Measurements from ENCODE around the gene TGIF2. TPM values are rescaled to one million over a fixed set of nuclear protein-coding genes. Genes with fewer than 3 reads are reported as not detected.

TGIF2 gene
- total and polyA plus RNA-seq, 2 of the 13 experiments (the other 11 are each of a cell fraction or from before 2014, with no cell fraction given) = 41.3 to 53.9 TPM

DNA sequence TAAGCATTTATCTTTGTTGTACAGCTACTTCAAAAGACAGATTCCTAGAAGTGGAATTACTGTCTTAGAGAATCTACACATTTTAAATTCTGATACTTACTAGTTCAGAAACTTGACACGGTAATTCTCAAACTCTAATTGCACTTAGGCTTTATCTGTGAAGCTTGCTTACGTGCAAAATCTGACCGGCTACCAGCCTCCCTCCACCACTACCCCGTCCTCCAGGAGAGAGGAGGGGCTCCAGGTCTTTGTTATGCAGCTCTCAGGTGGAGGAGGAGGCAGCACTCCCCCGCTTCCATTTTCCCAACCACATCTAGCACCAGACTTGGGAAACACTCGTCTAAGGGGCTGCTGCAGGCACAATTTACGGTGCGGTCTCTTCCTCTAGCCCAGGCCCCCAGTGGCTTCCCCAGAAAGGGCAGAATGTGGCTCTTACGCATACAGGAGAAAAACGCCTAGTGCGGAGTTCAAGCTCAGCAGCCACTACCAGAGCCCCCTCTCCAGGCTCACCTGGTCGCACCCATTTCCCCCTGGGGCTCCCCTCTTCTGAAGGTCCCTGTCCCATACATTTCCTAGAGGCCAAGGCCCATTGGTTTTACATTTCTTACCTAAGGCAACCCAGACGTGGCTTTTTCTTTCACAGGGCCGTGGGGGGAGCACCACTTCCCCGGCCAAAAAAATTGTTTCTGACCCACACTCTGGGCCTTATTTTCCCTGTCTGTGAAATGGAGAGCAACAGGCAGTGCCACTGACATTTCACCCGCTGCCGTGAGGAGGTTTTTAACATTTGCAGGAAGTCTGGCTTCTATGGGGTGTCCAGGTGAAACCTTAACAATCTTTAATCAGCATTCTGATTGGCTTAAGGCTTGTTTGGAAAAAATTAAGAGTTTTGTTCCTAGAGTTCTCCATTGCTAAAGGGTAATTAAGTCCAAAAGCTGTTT is 1.6 kb upstream of the TGIF2 start (continued):
- TF ChIP-seq, protein P1, sequence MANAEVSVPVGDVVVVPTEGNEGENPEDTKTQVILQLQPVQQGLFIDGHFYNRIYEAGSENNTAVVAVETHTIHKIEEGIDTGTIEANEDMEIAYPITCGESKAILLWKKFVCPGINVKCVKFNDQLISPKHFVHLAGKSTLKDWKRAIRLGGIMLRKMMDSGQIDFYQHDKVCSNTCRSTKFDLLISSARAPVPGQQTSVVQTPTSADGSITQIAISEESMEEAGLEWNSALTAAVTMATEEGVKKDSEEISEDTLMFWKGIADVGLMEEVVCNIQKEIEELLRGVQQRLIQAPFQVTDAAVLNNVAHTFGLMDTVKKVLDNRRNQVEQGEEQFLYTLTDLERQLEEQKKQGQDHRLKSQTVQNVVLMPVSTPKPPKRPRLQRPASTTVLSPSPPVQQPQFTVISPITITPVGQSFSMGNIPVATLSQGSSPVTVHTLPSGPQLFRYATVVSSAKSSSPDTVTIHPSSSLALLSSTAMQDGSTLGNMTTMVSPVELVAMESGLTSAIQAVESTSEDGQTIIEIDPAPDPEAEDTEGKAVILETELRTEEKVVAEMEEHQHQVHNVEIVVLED (CRISPR knock-in tag; IDR thresholded peaks at IDR 0.05; ENCODE audit: borderline replicate concordance) = 0 out of 2 replicates have a peak, but pooled peaks have one; percentile 12
- TF ChIP-seq, protein P2, sequence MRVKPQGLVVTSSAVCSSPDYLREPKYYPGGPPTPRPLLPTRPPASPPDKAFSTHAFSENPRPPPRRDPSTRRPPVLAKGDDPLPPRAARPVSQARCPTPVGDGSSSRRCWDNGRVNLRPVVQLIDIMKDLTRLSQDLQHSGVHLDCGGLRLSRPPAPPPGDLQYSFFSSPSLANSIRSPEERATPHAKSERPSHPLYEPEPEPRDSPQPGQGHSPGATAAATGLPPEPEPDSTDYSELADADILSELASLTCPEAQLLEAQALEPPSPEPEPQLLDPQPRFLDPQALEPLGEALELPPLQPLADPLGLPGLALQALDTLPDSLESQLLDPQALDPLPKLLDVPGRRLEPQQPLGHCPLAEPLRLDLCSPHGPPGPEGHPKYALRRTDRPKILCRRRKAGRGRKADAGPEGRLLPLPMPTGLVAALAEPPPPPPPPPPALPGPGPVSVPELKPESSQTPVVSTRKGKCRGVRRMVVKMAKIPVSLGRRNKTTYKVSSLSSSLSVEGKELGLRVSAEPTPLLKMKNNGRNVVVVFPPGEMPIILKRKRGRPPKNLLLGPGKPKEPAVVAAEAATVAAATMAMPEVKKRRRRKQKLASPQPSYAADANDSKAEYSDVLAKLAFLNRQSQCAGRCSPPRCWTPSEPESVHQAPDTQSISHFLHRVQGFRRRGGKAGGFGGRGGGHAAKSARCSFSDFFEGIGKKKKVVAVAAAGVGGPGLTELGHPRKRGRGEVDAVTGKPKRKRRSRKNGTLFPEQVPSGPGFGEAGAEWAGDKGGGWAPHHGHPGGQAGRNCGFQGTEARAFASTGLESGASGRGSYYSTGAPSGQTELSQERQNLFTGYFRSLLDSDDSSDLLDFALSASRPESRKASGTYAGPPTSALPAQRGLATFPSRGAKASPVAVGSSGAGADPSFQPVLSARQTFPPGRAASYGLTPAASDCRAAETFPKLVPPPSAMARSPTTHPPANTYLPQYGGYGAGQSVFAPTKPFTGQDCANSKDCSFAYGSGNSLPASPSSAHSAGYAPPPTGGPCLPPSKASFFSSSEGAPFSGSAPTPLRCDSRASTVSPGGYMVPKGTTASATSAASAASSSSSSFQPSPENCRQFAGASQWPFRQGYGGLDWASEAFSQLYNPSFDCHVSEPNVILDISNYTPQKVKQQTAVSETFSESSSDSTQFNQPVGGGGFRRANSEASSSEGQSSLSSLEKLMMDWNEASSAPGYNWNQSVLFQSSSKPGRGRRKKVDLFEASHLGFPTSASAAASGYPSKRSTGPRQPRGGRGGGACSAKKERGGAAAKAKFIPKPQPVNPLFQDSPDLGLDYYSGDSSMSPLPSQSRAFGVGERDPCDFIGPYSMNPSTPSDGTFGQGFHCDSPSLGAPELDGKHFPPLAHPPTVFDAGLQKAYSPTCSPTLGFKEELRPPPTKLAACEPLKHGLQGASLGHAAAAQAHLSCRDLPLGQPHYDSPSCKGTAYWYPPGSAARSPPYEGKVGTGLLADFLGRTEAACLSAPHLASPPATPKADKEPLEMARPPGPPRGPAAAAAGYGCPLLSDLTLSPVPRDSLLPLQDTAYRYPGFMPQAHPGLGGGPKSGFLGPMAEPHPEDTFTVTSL (CRISPR knock-in tag; IDR thresholded peaks at IDR 0.05; ENCODE audit: borderline replicate concordance) = no peak
- no peak for TF ChIP-seq HDAC1 (CRISPR knock-in tag; IDR thresholded peaks at IDR 0.05)
- TF ChIP-seq, protein P3, sequence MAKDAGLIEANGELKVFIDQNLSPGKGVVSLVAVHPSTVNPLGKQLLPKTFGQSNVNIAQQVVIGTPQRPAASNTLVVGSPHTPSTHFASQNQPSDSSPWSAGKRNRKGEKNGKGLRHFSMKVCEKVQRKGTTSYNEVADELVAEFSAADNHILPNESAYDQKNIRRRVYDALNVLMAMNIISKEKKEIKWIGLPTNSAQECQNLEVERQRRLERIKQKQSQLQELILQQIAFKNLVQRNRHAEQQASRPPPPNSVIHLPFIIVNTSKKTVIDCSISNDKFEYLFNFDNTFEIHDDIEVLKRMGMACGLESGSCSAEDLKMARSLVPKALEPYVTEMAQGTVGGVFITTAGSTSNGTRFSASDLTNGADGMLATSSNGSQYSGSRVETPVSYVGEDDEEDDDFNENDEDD (CRISPR knock-in tag; IDR thresholded peaks at IDR 0.05; ENCODE audit: borderline replicate concordance) = 0 out of 2 replicates have a peak, but pooled peaks have one; percentile 17
- no peak for TF ChIP-seq ZC3H4 (CRISPR knock-in tag; IDR thresholded peaks at IDR 0.05; ENCODE audit: borderline replicate concordance)
- TF ChIP-seq, protein P4, sequence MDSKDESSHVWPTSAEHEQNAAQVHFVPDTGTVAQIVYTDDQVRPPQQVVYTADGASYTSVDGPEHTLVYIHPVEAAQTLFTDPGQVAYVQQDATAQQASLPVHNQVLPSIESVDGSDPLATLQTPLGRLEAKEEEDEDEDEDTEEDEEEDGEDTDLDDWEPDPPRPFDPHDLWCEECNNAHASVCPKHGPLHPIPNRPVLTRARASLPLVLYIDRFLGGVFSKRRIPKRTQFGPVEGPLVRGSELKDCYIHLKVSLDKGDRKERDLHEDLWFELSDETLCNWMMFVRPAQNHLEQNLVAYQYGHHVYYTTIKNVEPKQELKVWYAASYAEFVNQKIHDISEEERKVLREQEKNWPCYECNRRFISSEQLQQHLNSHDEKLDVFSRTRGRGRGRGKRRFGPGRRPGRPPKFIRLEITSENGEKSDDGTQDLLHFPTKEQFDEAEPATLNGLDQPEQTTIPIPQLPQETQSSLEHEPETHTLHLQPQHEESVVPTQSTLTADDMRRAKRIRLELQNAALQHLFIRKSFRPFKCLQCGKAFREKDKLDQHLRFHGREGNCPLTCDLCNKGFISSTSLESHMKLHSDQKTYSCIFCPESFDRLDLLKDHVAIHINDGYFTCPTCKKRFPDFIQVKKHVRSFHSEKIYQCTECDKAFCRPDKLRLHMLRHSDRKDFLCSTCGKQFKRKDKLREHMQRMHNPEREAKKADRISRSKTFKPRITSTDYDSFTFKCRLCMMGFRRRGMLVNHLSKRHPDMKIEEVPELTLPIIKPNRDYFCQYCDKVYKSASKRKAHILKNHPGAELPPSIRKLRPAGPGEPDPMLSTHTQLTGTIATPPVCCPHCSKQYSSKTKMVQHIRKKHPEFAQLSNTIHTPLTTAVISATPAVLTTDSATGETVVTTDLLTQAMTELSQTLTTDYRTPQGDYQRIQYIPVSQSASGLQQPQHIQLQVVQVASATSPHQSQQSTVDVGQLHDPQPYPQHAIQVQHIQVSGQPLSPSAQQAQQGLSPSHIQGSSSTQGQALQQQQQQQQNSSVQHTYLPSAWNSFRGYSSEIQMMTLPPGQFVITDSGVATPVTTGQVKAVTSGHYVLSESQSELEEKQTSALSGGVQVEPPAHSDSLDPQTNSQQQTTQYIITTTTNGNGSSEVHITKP (CRISPR knock-in tag; IDR thresholded peaks at IDR 0.05; ENCODE audit: low read depth) = peak; percentile 67; the same call in 1 of the 2 replicates
- TF ChIP-seq, protein P5, sequence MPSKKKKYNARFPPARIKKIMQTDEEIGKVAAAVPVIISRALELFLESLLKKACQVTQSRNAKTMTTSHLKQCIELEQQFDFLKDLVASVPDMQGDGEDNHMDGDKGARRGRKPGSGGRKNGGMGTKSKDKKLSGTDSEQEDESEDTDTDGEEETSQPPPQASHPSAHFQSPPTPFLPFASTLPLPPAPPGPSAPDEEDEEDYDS (CRISPR knock-in tag; IDR thresholded peaks at IDR 0.05) = peak; percentile 52; the same call in 1 of the 2 replicates
- TF ChIP-seq ZNF713 (CRISPR knock-in tag; IDR thresholded peaks at IDR 0.05) = 0 out of 2 replicates have a peak, but pooled peaks have one; percentile 26
- TF ChIP-seq, protein P6, sequence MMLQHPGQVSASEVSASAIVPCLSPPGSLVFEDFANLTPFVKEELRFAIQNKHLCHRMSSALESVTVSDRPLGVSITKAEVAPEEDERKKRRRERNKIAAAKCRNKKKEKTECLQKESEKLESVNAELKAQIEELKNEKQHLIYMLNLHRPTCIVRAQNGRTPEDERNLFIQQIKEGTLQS (CRISPR knock-in tag; IDR thresholded peaks at IDR 0.05) = no peak
- no peak for TF ChIP-seq AKAP8 (CRISPR knock-in tag; IDR thresholded peaks at IDR 0.05)
- TF ChIP-seq GABPA (IDR thresholded peaks at IDR 0.05; ENCODE audit: low read depth, low read length) = no peak
- TF ChIP-seq GABPA (CRISPR knock-in tag; IDR thresholded peaks at IDR 0.05; ENCODE audit: low read depth) = peak; percentile 47
- TF ChIP-seq ZZZ3 (CRISPR knock-in tag; IDR thresholded peaks at IDR 0.05; ENCODE audit: borderline replicate concordance) = 0 out of 2 replicates have a peak, but pooled peaks have one; percentile 31
- TF ChIP-seq KLF13 (CRISPR knock-in tag; IDR thresholded peaks at IDR 0.05) = no peak
